Naive thymus-derived CD4-positive, alpha-beta T cell (primary cell): Measurements from ENCODE around the gene RIPK1. TPM values are rescaled to one million over a fixed set of nuclear protein-coding genes. Genes with fewer than 3 reads are reported as not detected.

ENCODE experiments used
- ATAC-seq: fragments of 150-1000 bp; cut with Tn5 transposase; 2 replicates; pipeline ENCODE4 v1.10.0; 2021; ENCODE audit warnings: mild to moderate bottlenecking, moderate library complexity
- CTCF ChIA-PET: fragments of 350-600 bp; sonication (Branson Sonifier 250); formaldehyde crosslinking; loops from one replicate; lab custom pipeline; 2021; ENCODE audit warnings: antibody characterized with exemption; lab: Charles Lee
- POLR2A ChIA-PET: fragments of 350-600 bp; sonication (Branson Sonifier 250); formaldehyde crosslinking; loops from one replicate; lab custom pipeline; 2021; ENCODE audit warnings: antibody characterized with exemption, inconsistent platforms; lab: Charles Lee
- DNase-seq, 9 donors: peaks; one replicate each; pipeline versions ENCODE4 v3.0.0 to v3.0.0-alpha.2; 2020 to 2022; ENCODE audit warnings: mixed read lengths in 1 of 9
- H3K27ac ChIP-seq: one replicate; pipeline ENCODE4 v1.7.0; 2013; ENCODE audit warnings: mild to moderate bottlenecking, low read depth, low read length, moderate library complexity
- H3K27me3 ChIP-seq, 2 donors: one replicate each; pipeline ENCODE4 v1.7.0; 2013; ENCODE audit warnings: low read length in 2 of 2, mild to moderate bottlenecking in 2 of 2, moderate library complexity in 2 of 2; ENCODE audit not compliant: control insufficient read depth in 2 of 2, insufficient read depth in 2 of 2
- H3K36me3 ChIP-seq, 3 experiments: 1 replicate in 2 of 3; 2 replicates in 1 of 3; pipeline ENCODE4 v1.7.0; 2013; ENCODE audit warnings: low read length in 3 of 3, mild to moderate bottlenecking in 3 of 3, moderate library complexity in 1 of 3; ENCODE audit not compliant: insufficient read depth in 3 of 3, control insufficient read depth in 2 of 3
- H3K4me1 ChIP-seq, 2 donors: one replicate each; pipeline ENCODE4 v1.7.0; 2013; ENCODE audit warnings: low read length in 2 of 2, mild to moderate bottlenecking in 2 of 2, moderate library complexity in 1 of 2; ENCODE audit not compliant: control insufficient read depth in 2 of 2, insufficient read depth in 2 of 2
- H3K4me3 ChIP-seq: 2 replicates; pipeline ENCODE4 v1.7.0; 2013; ENCODE audit warnings: mild to moderate bottlenecking, low read length
- H3K9me3 ChIP-seq, 3 experiments: 1 replicate in 2 of 3; 2 replicates in 1 of 3; pipeline ENCODE4 v1.7.0; 2013; ENCODE audit warnings: low read length in 3 of 3; ENCODE audit not compliant: control insufficient read depth in 2 of 3
- H3K27ac Mint-ChIP-seq, 9 donors: one replicate each; pipeline ENCODE4 v1.8.0; 2020 to 2022; ENCODE audit warnings: mixed read lengths in 9 of 9, mild to moderate bottlenecking in 8 of 9, moderate library complexity in 5 of 9, inconsistent platforms in 2 of 9
- H3K27me3 Mint-ChIP-seq, 5 donors: one replicate each; pipeline ENCODE4 v1.8.0; 2021 to 2022; ENCODE audit warnings: mixed read lengths in 5 of 5, mild to moderate bottlenecking in 1 of 5
- H3K36me3 Mint-ChIP-seq, 5 donors: one replicate each; pipeline ENCODE4 v1.8.0; 2020 to 2022; ENCODE audit warnings: mixed read lengths in 5 of 5, mild to moderate bottlenecking in 3 of 5, inconsistent platforms in 1 of 5
- H3K4me1 Mint-ChIP-seq, 7 donors: one replicate each; pipeline ENCODE4 v1.8.0; 2020 to 2022; ENCODE audit warnings: mixed read lengths in 7 of 7, mild to moderate bottlenecking in 3 of 7, inconsistent platforms in 1 of 7
- H3K4me3 Mint-ChIP-seq, 10 donors: one replicate each; pipeline ENCODE4 v1.8.0; 2020 to 2022; ENCODE audit warnings: mild to moderate bottlenecking in 10 of 10, mixed read lengths in 10 of 10, moderate library complexity in 6 of 10, inconsistent platforms in 2 of 10
- H3K9me3 Mint-ChIP-seq, 11 donors: one replicate each; pipeline ENCODE4 v1.8.0; 2020 to 2022; ENCODE audit warnings: mixed read lengths in 11 of 11, mild to moderate bottlenecking in 4 of 11, inconsistent platforms in 1 of 11, moderate library complexity in 1 of 11
- intact Hi-C, 2 donors: fragments of 100-400 bp; cut with micrococcal nuclease; formaldehyde crosslinking; loops; one replicate each; pipeline ENCODE4 v1.15.1; 2023
- polyA plus RNA-seq, 2 donors: library from polyadenylated mRNA; unstranded; fragments of 300-500 nt; fragmentation: Illumina TruSeq; gene quantifications; one replicate each; pipeline ENCODE4 v1.2.3, GENCODE V29; 2021
- total RNA-seq, 6 experiments: library from RNA in 5 of 6; stranded (reverse) in 5 of 6; gene quantifications; 1 replicate in 5 of 6; 2 replicates in 1 of 6; pipeline ENCODE4 v1.2.3 and lab custom pipeline; 2021 to 2026

RIPK1 gene
- total and polyA plus RNA-seq, 7 experiments from 2014 or later = 17.1 to 34.8 (median 25.4) TPM

- H3K27me3 ChIP-seq = no peaks in the 10 kb centered on the region
- CTCF ChIA-PET = no interaction called here
- no peak for DNase-seq
- H3K9me3 ChIP-seq = no peaks in the 10 kb centered on the region
- intact Hi-C loops = no loop called here
- POLR2A ChIA-PET = interaction anchor here (1.0 kb wide), 1 partner anchor 8 kb away, joined by 4 read pairs; no protein-coding TSS in a partner anchor
- no peak overlapping the region for H3K4me3 Mint-ChIP-seq
- peaks cover 20 to 39% (median 34%) of the 10 kb centered on the region in 7 donors for H3K4me1 Mint-ChIP-seq
- no peak overlapping the region for H3K4me3 ChIP-seq
- H3K27ac Mint-ChIP-seq = peak overlapping the region in 1 of 9 donors; percentile 37
- peaks cover 15% of the 10 kb centered on the region in 2 donors for H3K4me1 ChIP-seq
- H3K27ac ChIP-seq = no peak overlapping the region
- peaks cover 33 to 73% (median 52%) of the 10 kb centered on the region in 5 donors for H3K36me3 Mint-ChIP-seq
- H3K36me3 ChIP-seq = peaks cover 22 to 71% (median 28%) of the 10 kb centered on the region in 3 experiments
- no peaks in the 10 kb centered on the region for H3K9me3 Mint-ChIP-seq
- ATAC-seq = no peak
- no peaks in the 10 kb centered on the region for H3K27me3 Mint-ChIP-seq
These were observed 11.4 kb downstream of the RIPK1 start for GRCh38 chr6:3079682-3080081.

GRCh38 chr6:3081960-3082359 is 13.7 kb downstream of the RIPK1 start:
- Mint-ChIP-seq H3K4me1 (peaks cover 10 to 32% (median 20%) of the 10 kb centered on the region in 7 donors), H3K27me3 (no peaks in the 10 kb centered on the region), H3K9me3 (no peaks in the 10 kb centered on the region), H3K27ac (peak overlapping the region in 3 of 9 donors; percentile 34 to 69 (median 46)), H3K4me3 (no peak overlapping the region), H3K36me3 (peaks cover 36 to 84% (median 66%) of the 10 kb centered on the region in 5 donors)
- intact Hi-C loops = no loop called here
- Histone ChIP-seq H3K4me3 (no peak overlapping the region), H3K36me3 (peaks cover 19 to 91% (median 28%) of the 10 kb centered on the region in 3 experiments), H3K27ac (no peak overlapping the region), H3K27me3 (no peaks in the 10 kb centered on the region), H3K9me3 (no peaks in the 10 kb centered on the region), H3K4me1 (no peaks in the 10 kb centered on the region)
- ATAC-seq = peak; percentile 40
- CTCF ChIA-PET = interaction anchor here (0.6 kb wide), 1 partner anchor 240 kb away, joined by 3 read pairs; no protein-coding TSS in a partner anchor
- POLR2A ChIA-PET = no interaction called here
- DNase-seq = no peak

- ATAC-seq = no peak
- no peaks in the 10 kb centered on the region for H3K9me3 Mint-ChIP-seq
- H3K27ac ChIP-seq = no peak overlapping the region
- H3K36me3 Mint-ChIP-seq = peaks cover 30 to 79% (median 55%) of the 10 kb centered on the region in 5 donors
- no peak overlapping the region for H3K4me3 Mint-ChIP-seq
- ChIA-PET POLR2A (no interaction called here), CTCF (no interaction called here)
- no peaks in the 10 kb centered on the region for H3K9me3 ChIP-seq
- H3K4me1 Mint-ChIP-seq = peaks cover 3 to 30% (median 12%) of the 10 kb centered on the region in 7 donors
- H3K27me3 Mint-ChIP-seq = no peaks in the 10 kb centered on the region
- H3K27ac Mint-ChIP-seq = no peak overlapping the region
- no peaks in the 10 kb centered on the region for H3K4me1 ChIP-seq
- intact Hi-C loops = no loop called here
- no peaks in the 10 kb centered on the region for H3K27me3 ChIP-seq
- no peak for DNase-seq
- no peak overlapping the region for H3K4me3 ChIP-seq
- H3K36me3 ChIP-seq = peaks cover 18 to 84% (median 25%) of the 10 kb centered on the region in 3 experiments
These were observed 16.8 kb downstream of the RIPK1 start for GRCh38 chr6:3085074-3085473.

GRCh38 chr6:3086282-3086946 is 18.1 kb downstream of the RIPK1 start:
- H3K27me3 Mint-ChIP-seq = no peaks in the 10 kb centered on the region
- H3K9me3 ChIP-seq = no peaks in the 10 kb centered on the region
- no peaks in the 10 kb centered on the region for H3K9me3 Mint-ChIP-seq
- H3K36me3 ChIP-seq = peaks cover 6 to 81% (median 20%) of the 10 kb centered on the region in 3 experiments
- H3K36me3 Mint-ChIP-seq = peaks cover 33 to 76% (median 55%) of the 10 kb centered on the region in 5 donors
- ChIA-PET CTCF (interaction anchor here (0.9 kb wide), 1 partner anchor 657 kb away, joined by 3 read pairs; no protein-coding TSS in a partner anchor), POLR2A (interaction anchor here (0.6 to 1.0 kb wide), 3 partner anchors 8 to 244 kb away, joined by 3 to 4 read pairs (median 3); no protein-coding TSS in a partner anchor)
- ATAC-seq (no peak), DNase-seq (no peak)
- H3K4me3 ChIP-seq = no peak overlapping the region
- H3K27ac ChIP-seq = no peak overlapping the region
- peaks cover 3 to 24% (median 12%) of the 10 kb centered on the region in 7 donors for H3K4me1 Mint-ChIP-seq
- peak overlapping the region in 4 of 9 donors; percentile 22 to 55 (median 45) for H3K27ac Mint-ChIP-seq
- no peak overlapping the region for H3K4me3 Mint-ChIP-seq
- no peaks in the 10 kb centered on the region for H3K27me3 ChIP-seq
- H3K4me1 ChIP-seq = no peaks in the 10 kb centered on the region
- intact Hi-C loops = no loop called here

- ATAC-seq = peak; percentile 34
- H3K4me1 ChIP-seq = no peaks in the 10 kb centered on the region
- H3K36me3 ChIP-seq = peaks cover 6 to 63% (median 7%) of the 10 kb centered on the region in 3 experiments
- intact Hi-C loops = no loop called here
- no peak for DNase-seq
- ChIA-PET CTCF (no interaction called here), POLR2A (interaction anchor here (1.2 kb wide), 1 partner anchor 10 kb away, joined by 3 read pairs; no protein-coding TSS in a partner anchor)
- H3K4me3 ChIP-seq = no peak overlapping the region
- no peaks in the 10 kb centered on the region for H3K27me3 ChIP-seq
- peak overlapping the region in 7 of 9 donors; percentile 17 to 60 (median 45) for H3K27ac Mint-ChIP-seq
- H3K27me3 Mint-ChIP-seq = no peaks in the 10 kb centered on the region
- H3K36me3 Mint-ChIP-seq = peaks cover 28 to 59% (median 43%) of the 10 kb centered on the region in 5 donors
- H3K4me3 Mint-ChIP-seq = no peak overlapping the region
- H3K27ac ChIP-seq = no peak overlapping the region
- H3K4me1 Mint-ChIP-seq = peaks cover 3 to 24% (median 12%) of the 10 kb centered on the region in 7 donors
- H3K9me3 ChIP-seq = no peaks in the 10 kb centered on the region
- H3K9me3 Mint-ChIP-seq = no peaks in the 10 kb centered on the region
These were observed 20.2 kb downstream of the RIPK1 start for GRCh38 chr6:3088446-3088845.

GRCh38 chr6:3088968-3089367 is 20.7 kb downstream of the RIPK1 start:
- H3K4me1 ChIP-seq = no peaks in the 10 kb centered on the region
- intact Hi-C loops = no loop called here
- CTCF ChIA-PET = no interaction called here
- H3K27me3 Mint-ChIP-seq = no peaks in the 10 kb centered on the region
- H3K9me3 ChIP-seq = no peaks in the 10 kb centered on the region
- H3K36me3 Mint-ChIP-seq = peaks cover 22 to 55% (median 41%) of the 10 kb centered on the region in 5 donors
- no peak overlapping the region for H3K27ac ChIP-seq
- H3K27me3 ChIP-seq = no peaks in the 10 kb centered on the region
- POLR2A ChIA-PET = interaction anchor here (1.2 kb wide), 1 partner anchor 10 kb away, joined by 3 read pairs; no protein-coding TSS in a partner anchor
- H3K4me1 Mint-ChIP-seq = peaks cover 3 to 24% (median 12%) of the 10 kb centered on the region in 7 donors
- no peak overlapping the region for H3K4me3 Mint-ChIP-seq
- peaks cover 6 to 60% (median 8%) of the 10 kb centered on the region in 3 experiments for H3K36me3 ChIP-seq
- ATAC-seq (no peak), DNase-seq (no peak)
- no peak overlapping the region for H3K4me3 ChIP-seq
- H3K9me3 Mint-ChIP-seq = no peaks in the 10 kb centered on the region
- peak overlapping the region in 3 of 9 donors; percentile 17 to 60 (median 59) for H3K27ac Mint-ChIP-seq
